Hematopoietic multipotent progenitor cell treated with erythropoietin and hydrocortisone succinate and interleukin-3 and kit ligand, for 8 days (in vitro differentiated cells): Measurements from ENCODE around the gene EIF3J.

Experiments used
- DNase-seq: peaks from one replicate; pipeline ENCODE4 v3.0.0-alpha.2; 2015

Gene EIF3J

GRCh38 chr15:44595656-44596510 is 58.9 kb downstream of the EIF3J start:
- DNase-seq: no peak

- no peak for DNase-seq
Measured at GRCh38 chr15:44596511-44597010, 59.6 kb downstream of the EIF3J start.

- no peak for DNase-seq
Measured at GRCh38 chr15:44598066-44598465, 61.1 kb downstream of the EIF3J start.

GRCh38 chr15:44598892-44599291 is 61.9 kb downstream of the EIF3J start:
- peak; percentile 70 for DNase-seq

GRCh38 chr15:44603126-44603525 is 66.2 kb downstream of the EIF3J start:
- no peak for DNase-seq

GRCh38 chr15:44606740-44607139 is 69.8 kb downstream of the EIF3J start:
- no peak for DNase-seq
